Measurements from ENCODE around the gene LILRB1.
"Not testable (repeated sequence)": the region's sequence is repeated elsewhere in the genome, so short reads cannot be mapped to it uniquely, and the experiment has no call there.

The LILRB1 gene

DNA sequence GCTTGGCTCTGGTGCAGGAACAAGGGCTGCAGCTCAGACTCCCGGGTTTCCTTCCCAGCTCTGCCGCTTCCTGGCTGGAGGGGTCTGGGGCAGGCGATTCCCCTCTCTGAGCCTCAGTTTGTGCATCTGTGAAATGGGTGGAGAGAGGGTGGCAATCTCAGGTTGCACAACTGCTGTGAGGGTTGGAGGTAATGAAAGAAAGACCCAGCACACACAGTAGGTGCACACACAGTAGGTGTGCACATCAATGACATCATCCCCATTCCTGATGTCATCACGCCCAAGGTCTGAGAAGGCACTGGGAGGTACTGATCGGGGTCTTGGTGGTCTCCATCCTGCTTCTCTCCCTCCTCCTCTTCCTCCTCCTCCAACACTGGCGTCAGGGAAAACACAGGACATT is 35.2 kb downstream of the LILRB1 start:
- no peak for DNase-seq (ENCODE audit: extremely low spot score)
- CTCF ChIA-PET = no interaction called here
- TF ChIP-seq ELF4 (IDR thresholded peaks at IDR 0.05) (no peak), FOXA1 (IDR thresholded peaks at IDR 0.05) (no peak), FOXM1 (IDR thresholded peaks at IDR 0.05; ENCODE audit: borderline replicate concordance) (no peak), ARNT (IDR thresholded peaks at IDR 0.05) (no peak)
- POLR2A ChIA-PET = no interaction called here

GRCh38 chr19:54667217-54667616 is 36.9 kb downstream of the LILRB1 start:
- TF ChIP-seq ARNT (IDR thresholded peaks at IDR 0.05) (no peak), SP1 (IDR thresholded peaks at IDR 0.05) (no peak), LEF1 (IDR thresholded peaks at IDR 0.05; ENCODE audit: borderline replicate concordance) (no peak), L3MBTL2 (conservative IDR thresholded peaks at IDR 0.05) (no peak), SUZ12 (IDR thresholded peaks at IDR 0.05) (no peak), BHLHE40 (IDR thresholded peaks at IDR 0.05; ENCODE audit: borderline replicate concordance) (no peak), FOXA1 (IDR thresholded peaks at IDR 0.05) (no peak), CTBP1 (IDR thresholded peaks at IDR 0.05; ENCODE audit: borderline replicate concordance) (no peak), ZNF384 (IDR thresholded peaks at IDR 0.05) (no peak), NFRKB (IDR thresholded peaks at IDR 0.05) (no peak)
- no peak for DNase-seq (ENCODE audit: extremely low spot score)
- POLR2A ChIA-PET = no interaction called here
- CTCF ChIA-PET = no interaction called here

DNA sequence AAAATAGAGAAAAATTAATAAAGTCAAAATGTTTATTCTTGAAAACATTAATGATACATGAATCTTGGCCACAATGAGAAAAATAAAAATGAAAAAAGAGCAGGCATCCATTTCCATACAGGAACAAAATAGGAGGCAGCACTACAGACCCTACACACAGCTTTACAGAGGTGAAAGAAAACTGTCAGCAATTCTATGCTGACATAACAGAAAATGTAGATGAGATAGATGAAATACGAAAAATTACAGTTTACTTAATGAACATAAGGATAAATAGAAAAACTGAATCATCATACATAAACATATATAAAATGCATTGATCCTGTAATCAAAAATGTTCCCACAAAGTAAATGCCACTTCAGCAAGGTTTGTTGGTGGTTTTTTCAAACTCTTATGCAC is 38.1 kb downstream of the LILRB1 start:
- ChIA-PET POLR2A (no interaction called here), CTCF (no interaction called here)
- no peak for DNase-seq (ENCODE audit: extremely low spot score)
- TF ChIP-seq SP1 (IDR thresholded peaks at IDR 0.05) (no peak), L3MBTL2 (conservative IDR thresholded peaks at IDR 0.05) (no peak), CTBP1 (IDR thresholded peaks at IDR 0.05; ENCODE audit: borderline replicate concordance) (no peak), HDGF (IDR thresholded peaks at IDR 0.05; ENCODE audit: borderline replicate concordance) (no peak), NFRKB (IDR thresholded peaks at IDR 0.05) (no peak), TARDBP (IDR thresholded peaks at IDR 0.05) (no peak)
- TF ChIP-seq, protein P1, sequence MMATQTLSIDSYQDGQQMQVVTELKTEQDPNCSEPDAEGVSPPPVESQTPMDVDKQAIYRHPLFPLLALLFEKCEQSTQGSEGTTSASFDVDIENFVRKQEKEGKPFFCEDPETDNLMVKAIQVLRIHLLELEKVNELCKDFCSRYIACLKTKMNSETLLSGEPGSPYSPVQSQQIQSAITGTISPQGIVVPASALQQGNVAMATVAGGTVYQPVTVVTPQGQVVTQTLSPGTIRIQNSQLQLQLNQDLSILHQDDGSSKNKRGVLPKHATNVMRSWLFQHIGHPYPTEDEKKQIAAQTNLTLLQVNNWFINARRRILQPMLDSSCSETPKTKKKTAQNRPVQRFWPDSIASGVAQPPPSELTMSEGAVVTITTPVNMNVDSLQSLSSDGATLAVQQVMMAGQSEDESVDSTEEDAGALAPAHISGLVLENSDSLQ (IDR thresholded peaks at IDR 0.05) = no peak

DNA sequence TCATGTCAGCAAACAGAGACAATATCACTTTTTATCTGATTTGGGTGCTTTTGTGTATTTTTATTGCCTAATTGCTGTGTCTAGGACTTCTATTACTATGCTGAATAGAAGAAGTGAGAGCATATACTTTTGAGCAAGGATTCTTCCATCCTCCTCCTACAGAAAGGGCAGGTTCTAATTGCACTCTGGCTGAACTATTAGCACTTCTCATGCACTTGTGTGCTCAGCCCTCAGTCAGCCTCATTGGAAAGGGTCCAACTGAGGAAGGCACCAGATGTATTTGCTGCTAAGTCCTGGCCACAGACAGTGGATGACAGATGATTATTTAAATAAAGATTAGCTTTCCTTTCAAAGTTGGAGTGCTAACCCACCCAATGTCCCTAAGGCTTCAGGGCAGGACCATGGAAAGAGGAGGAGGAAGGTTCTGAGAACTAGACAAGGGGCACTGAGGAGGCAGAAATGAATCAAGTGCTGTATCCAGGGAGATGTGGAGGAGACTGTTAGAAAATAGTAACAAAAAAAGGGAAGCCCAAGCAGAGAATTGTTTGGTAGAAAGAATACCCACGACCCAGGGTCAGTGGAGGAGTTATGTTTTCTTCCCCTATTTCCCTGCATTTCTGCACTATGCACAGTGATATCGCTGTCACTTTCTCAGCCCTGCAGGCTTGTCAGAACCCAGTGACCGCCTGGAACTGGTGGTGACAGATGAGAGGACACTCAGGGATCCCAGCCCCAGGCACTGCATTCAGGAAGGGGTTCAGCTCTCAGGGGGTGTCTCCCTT is 40.5 kb downstream of the LILRB1 start:
- no peak for TF ChIP-seq NFRKB (IDR thresholded peaks at IDR 0.05)
- no peak for TF ChIP-seq TARDBP (IDR thresholded peaks at IDR 0.05)
- TF ChIP-seq L3MBTL2 (conservative IDR thresholded peaks at IDR 0.05) = no peak
- TF ChIP-seq ZNF384 (IDR thresholded peaks at IDR 0.05) = no peak
- TF ChIP-seq ELF4 (IDR thresholded peaks at IDR 0.05) = no peak
- TF ChIP-seq CTBP1 (IDR thresholded peaks at IDR 0.05; ENCODE audit: borderline replicate concordance) = no peak
- no peak for TF ChIP-seq BHLHE40 (IDR thresholded peaks at IDR 0.05; ENCODE audit: borderline replicate concordance)
- no peak for TF ChIP-seq SP1 (IDR thresholded peaks at IDR 0.05)
- no peak for DNase-seq (ENCODE audit: extremely low spot score)
- CTCF ChIA-PET = interaction anchor here (0.8 kb wide), 1 partner anchor 191 kb away, joined by 3 read pairs; no protein-coding TSS in a partner anchor
- POLR2A ChIA-PET = no interaction called here

- POLR2A ChIA-PET = no interaction called here
- CTCF ChIA-PET = interaction anchor here (0.7 to 1.5 kb wide), 2 partner anchors 9 to 200 kb away, joined by 3 read pairs; partner anchors contain the start of gene CDC42EP5
These were observed 42.9 kb downstream of the LILRB1 start for GRCh38 chr19:54673222-54673621.

GRCh38 chr19:54674021-54674617 is 43.8 kb downstream of the LILRB1 start:
- ChIA-PET CTCF (interaction anchor here (0.6 to 1.5 kb wide), 6 partner anchors 9 to 496 kb away, joined by 3 to 5 read pairs (median 3); partner anchors contain the start of gene CDC42EP5), POLR2A (no interaction called here)
- TF ChIP-seq FOXK2 (IDR thresholded peaks at IDR 0.05) = peak; percentile 82
- no peak for TF ChIP-seq ZNF384 (IDR thresholded peaks at IDR 0.05)
- no peak for DNase-seq (ENCODE audit: extremely low spot score)

More at GRCh38 chr19:54673222-54673621, 42.9 kb downstream of the LILRB1 start:
- no peak for DNase-seq (ENCODE audit: extremely low spot score)
- no peak for TF ChIP-seq CTBP1 (IDR thresholded peaks at IDR 0.05; ENCODE audit: borderline replicate concordance)
- no peak for TF ChIP-seq NFRKB (IDR thresholded peaks at IDR 0.05)
- TF ChIP-seq SP1 (IDR thresholded peaks at IDR 0.05) = no peak
- TF ChIP-seq LEF1 (IDR thresholded peaks at IDR 0.05; ENCODE audit: borderline replicate concordance) = no peak
- TF ChIP-seq FOXK2 (IDR thresholded peaks at IDR 0.05) = no peak
- TF ChIP-seq, protein P1 (IDR thresholded peaks at IDR 0.05) = no peak
- TF ChIP-seq BHLHE40 (IDR thresholded peaks at IDR 0.05; ENCODE audit: borderline replicate concordance) = no peak
- no peak for TF ChIP-seq L3MBTL2 (conservative IDR thresholded peaks at IDR 0.05)
- TF ChIP-seq FOXM1 (IDR thresholded peaks at IDR 0.05; ENCODE audit: borderline replicate concordance) = no peak
- no peak for TF ChIP-seq ELF4 (IDR thresholded peaks at IDR 0.05)
- no peak for TF ChIP-seq ZNF384 (IDR thresholded peaks at IDR 0.05)
- no peak for TF ChIP-seq HDGF (IDR thresholded peaks at IDR 0.05; ENCODE audit: borderline replicate concordance)

DNA sequence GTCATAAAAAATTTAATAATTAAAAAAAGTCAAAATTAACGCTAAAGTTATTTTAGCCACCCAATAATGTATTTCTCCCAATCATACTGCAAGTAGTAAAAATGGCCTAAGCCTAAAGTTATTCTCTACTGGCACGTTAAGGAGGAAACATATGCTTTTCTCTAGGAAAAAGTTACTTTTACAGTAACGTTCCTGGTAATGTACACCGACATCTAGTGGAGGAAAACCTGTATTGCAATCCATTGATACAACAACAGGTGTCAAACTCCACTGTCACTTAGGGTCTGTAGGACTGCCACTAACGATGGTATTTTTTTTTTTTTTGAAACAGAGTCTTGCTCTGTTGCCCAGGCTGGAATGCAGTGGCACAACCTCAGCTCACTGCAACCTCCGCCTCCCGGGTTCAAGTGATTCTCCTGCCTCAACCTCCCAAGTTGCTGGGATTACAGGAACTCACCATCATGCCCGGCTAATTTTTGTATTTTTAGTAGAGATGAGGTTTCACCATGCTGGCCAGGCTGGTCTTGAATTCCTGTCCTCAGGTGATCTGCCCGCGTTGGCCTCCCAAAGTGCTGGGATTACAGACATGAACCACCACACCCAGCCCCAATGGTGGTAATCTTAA is 46.0 kb downstream of the LILRB1 start:
- DNase-seq (ENCODE audit: extremely low spot score) = peak; percentile 51
- POLR2A ChIA-PET = not testable (repeated sequence)
- CTCF ChIA-PET = interaction anchor here (0.6 kb wide), 1 partner anchor 1707 kb away, joined by 3 read pairs; no protein-coding TSS in a partner anchor

Measured in HEK293T (cell line).